GM12872 (cell line): Measurements from ENCODE around the gene JADE3.

Experiments
- TF ChIP-seq, protein P1 (sequence below): IDR thresholded peaks from 3 replicates; pipeline ENCODE4 v1.5.1; 2011; ENCODE audit warnings: low read depth, mild to moderate bottlenecking, low read length, moderate library complexity; ENCODE audit not compliant: insufficient read depth

Gene JADE3

DNA sequence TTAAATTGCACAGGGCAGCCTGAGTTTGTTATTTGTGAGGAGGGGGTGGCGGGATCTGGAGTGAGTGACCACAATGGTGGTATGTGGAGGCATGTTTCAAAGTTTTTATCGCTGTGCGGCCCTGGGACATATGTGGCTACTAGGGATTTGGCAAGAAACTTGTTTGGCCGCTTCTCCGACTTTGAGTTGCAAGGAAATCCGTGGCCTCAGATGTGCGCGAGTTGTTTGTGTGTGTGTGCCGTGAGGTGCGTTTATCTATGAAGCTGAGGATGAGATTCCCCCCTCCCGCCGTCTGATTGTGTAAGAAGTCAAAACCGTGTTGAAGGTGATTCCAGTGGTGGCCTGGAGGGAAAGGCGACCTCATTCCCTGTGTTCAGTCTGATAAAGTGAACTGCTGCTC lies 1.4 kb downstream of the JADE3 start:
- TF ChIP-seq, protein P1, sequence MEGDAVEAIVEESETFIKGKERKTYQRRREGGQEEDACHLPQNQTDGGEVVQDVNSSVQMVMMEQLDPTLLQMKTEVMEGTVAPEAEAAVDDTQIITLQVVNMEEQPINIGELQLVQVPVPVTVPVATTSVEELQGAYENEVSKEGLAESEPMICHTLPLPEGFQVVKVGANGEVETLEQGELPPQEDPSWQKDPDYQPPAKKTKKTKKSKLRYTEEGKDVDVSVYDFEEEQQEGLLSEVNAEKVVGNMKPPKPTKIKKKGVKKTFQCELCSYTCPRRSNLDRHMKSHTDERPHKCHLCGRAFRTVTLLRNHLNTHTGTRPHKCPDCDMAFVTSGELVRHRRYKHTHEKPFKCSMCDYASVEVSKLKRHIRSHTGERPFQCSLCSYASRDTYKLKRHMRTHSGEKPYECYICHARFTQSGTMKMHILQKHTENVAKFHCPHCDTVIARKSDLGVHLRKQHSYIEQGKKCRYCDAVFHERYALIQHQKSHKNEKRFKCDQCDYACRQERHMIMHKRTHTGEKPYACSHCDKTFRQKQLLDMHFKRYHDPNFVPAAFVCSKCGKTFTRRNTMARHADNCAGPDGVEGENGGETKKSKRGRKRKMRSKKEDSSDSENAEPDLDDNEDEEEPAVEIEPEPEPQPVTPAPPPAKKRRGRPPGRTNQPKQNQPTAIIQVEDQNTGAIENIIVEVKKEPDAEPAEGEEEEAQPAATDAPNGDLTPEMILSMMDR, result no peak

DNA sequence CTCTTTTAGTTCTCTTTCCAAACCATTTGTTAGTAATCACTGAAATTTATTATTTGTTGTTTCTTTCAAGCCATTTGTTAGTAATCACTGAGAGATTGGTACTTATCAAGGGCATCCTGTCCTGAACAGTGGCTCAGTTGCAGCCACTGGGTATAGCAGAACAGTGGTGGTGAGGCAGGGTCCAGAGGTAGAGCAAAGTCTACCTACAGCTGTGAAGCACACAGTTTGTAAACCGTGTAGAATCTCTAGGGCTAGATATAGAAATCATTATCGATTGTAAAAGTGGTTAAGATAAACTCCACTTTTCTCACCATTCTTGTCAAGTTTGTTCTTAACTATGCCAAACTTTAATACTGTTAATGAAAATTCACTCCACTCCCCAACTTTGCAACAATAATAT lies 4.1 kb downstream of the JADE3 start:
- TF ChIP-seq, protein P1, result no peak

DNA sequence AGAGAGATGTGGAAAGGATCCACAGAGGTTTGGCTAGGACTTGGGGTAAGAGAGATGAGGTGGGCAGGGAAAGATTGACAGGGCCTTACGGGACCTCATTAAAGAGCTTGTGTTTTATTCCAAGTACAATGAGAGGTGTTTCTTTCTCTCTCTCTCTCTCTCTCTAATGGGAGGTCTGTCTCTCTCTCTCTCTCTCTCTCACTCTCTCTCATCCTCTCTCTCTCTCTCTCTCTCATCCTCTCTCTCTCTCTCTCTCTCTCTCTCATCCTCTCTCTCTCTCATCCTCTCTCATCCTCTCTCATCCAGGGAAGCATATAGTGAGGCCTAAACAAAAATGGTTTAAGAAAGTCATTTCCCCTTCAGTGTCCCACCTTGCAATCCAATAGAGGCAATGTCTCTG lies 5.4 kb downstream of the JADE3 start:
- TF ChIP-seq, protein P1, result no peak

DNA sequence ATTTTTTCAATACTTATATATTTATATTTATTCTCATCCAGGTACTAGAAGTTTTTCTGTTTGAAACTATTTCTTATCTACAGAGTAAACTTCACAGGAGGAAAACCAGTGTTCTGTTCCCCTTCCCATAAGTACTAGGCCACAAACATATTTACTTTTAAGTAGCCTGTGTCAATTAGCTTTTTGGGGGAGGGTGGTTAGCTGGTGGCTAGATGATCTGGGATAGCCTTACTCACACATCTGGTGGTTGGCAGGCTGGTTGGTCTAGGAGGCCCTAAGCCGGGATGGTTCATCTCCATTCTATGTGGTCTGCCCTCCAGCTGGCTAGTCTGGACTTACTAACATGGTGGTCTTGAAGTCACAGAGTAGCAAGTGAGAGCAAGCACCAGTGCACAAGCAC lies 6.2 kb downstream of the JADE3 start:
- TF ChIP-seq, protein P1, result no peak

DNA sequence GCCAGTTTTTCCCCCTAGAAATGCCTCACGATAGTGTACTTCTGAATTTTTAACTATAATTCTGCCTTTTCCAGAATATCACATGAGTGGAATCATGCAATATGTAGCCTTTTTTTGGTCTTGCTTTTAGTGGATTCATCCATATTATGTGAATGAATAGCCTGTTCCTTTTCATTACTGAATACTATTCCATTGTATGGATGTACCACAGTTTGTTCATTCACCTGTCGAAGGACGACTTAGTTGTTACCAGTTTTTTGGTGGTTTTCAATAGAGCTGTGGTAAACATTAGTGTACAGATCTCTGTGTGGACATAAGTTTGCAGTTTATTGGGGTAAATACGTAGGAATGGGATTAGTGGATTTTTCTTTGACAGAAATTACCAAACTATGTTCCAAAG lies 8.0 kb downstream of the JADE3 start:
- TF ChIP-seq, protein P1, result no peak

DNA sequence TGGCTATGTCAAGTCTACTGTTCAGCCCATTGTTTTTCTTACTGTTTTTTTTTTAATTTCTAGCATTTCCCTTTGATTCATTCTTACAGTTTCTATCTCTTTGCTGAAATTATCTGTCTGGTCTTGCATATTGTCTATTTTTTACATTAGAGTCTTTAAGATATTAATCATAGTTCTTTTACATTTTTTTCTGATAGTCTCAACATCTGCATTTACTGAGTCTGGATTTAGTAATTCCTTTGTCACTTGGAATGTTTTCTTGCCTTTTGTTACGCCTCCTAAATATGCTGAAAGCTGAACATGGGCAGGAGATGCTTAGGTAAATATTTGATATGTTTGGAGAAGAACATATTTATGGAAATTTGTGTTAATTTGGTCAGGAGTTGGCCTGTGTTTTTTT lies 10.4 kb downstream of the JADE3 start:
- TF ChIP-seq, protein P1, result no peak

DNA sequence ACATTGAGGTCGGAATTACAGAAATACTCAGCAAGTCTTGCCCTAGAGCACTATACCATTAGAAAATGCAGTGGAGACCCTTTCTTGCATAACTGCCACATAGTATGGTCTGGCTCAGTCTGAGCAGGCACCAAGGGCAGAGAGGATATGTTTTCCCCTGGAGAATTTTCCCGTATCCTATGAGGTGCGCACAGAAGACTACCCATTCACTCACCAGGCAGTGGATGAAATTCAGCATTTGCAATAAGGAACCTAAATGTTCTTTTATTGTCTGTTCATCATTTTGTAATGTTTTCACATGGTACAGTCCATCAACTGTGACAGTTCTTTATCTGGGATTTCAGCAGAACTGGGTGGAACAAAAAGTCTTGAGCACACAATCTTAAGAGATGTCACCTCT lies 15.5 kb downstream of the JADE3 start:
- TF ChIP-seq, protein P1, result no peak
